ENCODE measurements around the gene BMP6. TPM values are rescaled to one million over a fixed set of nuclear protein-coding genes. Genes with fewer than 3 reads are reported as not detected.

Gene BMP6
- total and polyA plus RNA-seq, 2 donors (not counting 3 experiments of a cell fraction or from before 2014, with no cell fraction given): 221 to 276 TPM

DNA sequence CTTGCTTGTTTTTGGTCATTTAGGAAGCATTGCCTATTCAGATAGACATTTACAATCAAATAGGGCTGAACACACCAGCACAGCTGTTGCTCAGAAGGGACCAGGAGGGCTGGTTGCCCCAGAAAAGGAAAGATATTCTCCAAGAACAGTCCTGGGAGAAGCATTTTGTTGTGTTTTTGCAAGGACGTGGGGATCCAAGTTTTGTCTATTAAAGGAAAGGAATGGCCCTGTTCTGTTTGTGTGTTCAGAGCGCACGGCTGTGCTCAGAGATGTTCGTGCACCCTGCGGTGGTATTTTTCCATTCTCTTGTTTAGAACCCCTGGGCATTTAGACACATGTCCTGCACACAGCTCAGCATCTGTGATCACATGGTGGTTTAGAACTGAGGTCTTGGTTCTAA is 102.2 kb downstream of the BMP6 start:
- ChIA-PET POLR2A (interaction anchor here (1.0 kb wide), 1 partner anchor 15 kb away, joined by 4 read pairs; no protein-coding TSS in a partner anchor), CTCF (interaction anchor here (2.1 kb wide), 1 partner anchor 19 kb away, joined by 6 read pairs; no protein-coding TSS in a partner anchor)
- no peak overlapping the region for H2AFZ ChIP-seq (ENCODE audit: low read depth, low read length)
- H3K9me3 ChIP-seq (replicated peaks; ENCODE audit: control insufficient read depth, insufficient read depth, low read length): no peaks in the 10 kb centered on the region
- TF ChIP-seq JUN (IDR thresholded peaks at IDR 0.05; ENCODE audit: borderline replicate concordance, insufficient read depth, insufficient read length, low read depth) (no peak), POLR2A (IDR thresholded peaks at IDR 0.05; ENCODE audit: low read depth, low read length) (no peak), CTCF (IDR thresholded peaks at IDR 0.05; ENCODE audit: extremely low read depth in 1 of 2, insufficient read depth in 1 of 2, low read depth in 1 of 2, low read length in 2 of 2) (no peak), MYC (IDR thresholded peaks at IDR 0.05; ENCODE audit: low read depth, low read length) (no peak), FOS (IDR thresholded peaks at IDR 0.05; ENCODE audit: borderline replicate concordance, insufficient read depth, low read length) (no peak), GATA2 (IDR thresholded peaks at IDR 0.05; ENCODE audit: insufficient read depth, insufficient read length, low read depth, low read length) (no peak), POLR2AphosphoS5 (IDR thresholded peaks at IDR 0.05; ENCODE audit: insufficient read depth, low read depth, low read length) (no peak), EZH2 (IDR thresholded peaks at IDR 0.05; ENCODE audit: borderline replicate concordance, low read depth, low read length, severe bottlenecking) (no peak)
- TF ChIP-seq, protein P1, sequence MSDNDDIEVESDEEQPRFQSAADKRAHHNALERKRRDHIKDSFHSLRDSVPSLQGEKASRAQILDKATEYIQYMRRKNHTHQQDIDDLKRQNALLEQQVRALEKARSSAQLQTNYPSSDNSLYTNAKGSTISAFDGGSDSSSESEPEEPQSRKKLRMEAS (IDR thresholded peaks at IDR 0.05; ENCODE audit: insufficient read depth, insufficient read length): no peak
- H3K9me1 ChIP-seq (replicated peaks; ENCODE audit: control insufficient read depth, extremely low read depth, insufficient read depth, low read length): no peaks in the 10 kb centered on the region
- DNase-seq (ENCODE audit: low read depth, low spot score) (no peak), FAIRE-seq (peak; percentile 26)
- peak overlapping the region; percentile 44 for H3K4me2 ChIP-seq (ENCODE audit: insufficient read depth, low read length)
- peaks cover 91% of the 10 kb centered on the region for H3K79me2 ChIP-seq (ENCODE audit: control insufficient read depth, insufficient read depth, low read length)
- no peak overlapping the region for H3K9ac ChIP-seq (replicated peaks; ENCODE audit: extremely low read depth, insufficient read depth, low read length)
- dilution Hi-C loops (cut with MboI; ENCODE audit: extremely low pct_ligation_motif_present, low sequenced_read_pairs) (no loop called here), intact Hi-C loops (cut with micrococcal nuclease) (no loop called here)
- peak overlapping the region; percentile 38 for H3K27ac ChIP-seq (ENCODE audit: insufficient read depth, low read depth, low read length)
- peaks cover 58% of the 10 kb centered on the region for H3K4me1 ChIP-seq (ENCODE audit: control insufficient read depth, extremely low read depth, insufficient read depth, low read length)
- H3K36me3 ChIP-seq (ENCODE audit: control insufficient read depth in 2 of 2, extremely low read depth in 1 of 2, insufficient read depth in 2 of 2, low read length in 2 of 2): peaks cover 13 to 21% of the 10 kb centered on the region in 2 experiments
- no TSS peak for BruUV-seq (replicated peaks)
- peaks cover 18% of the 10 kb centered on the region for H4K20me1 ChIP-seq (replicated peaks; ENCODE audit: control insufficient read depth, extremely low read depth, insufficient read depth, low read length)
- H3K4me3 ChIP-seq (replicated peaks in 1 of 3; ENCODE audit: insufficient read depth in 1 of 3, low read depth in 1 of 3, low read length in 3 of 3): no peak overlapping the region
- no peaks in the 10 kb centered on the region for H3K27me3 ChIP-seq (ENCODE audit: control insufficient read depth in 2 of 2, insufficient read depth in 2 of 2, low read length in 2 of 2)

All from endothelial cell of umbilical vein (primary cell).